SU-DHL-6 (cell line): ENCODE data around the gene DPH1.

Source experiments
- H2AFZ ChIP-seq: fragments of 200-600 bp; sonication (generic); 2 replicates; pipeline ENCODE4 v1.6.1; 2014; ENCODE audit warnings: low read depth, mild to moderate bottlenecking, moderate library complexity, mixed read lengths, antibody characterized with exemption, low read length; ENCODE audit not compliant: severe bottlenecking
- H3F3A ChIP-seq: fragments of 200-600 bp; shearing (Covaris generic); 2 replicates; pipeline ENCODE4 v1.6.0; 2016; ENCODE audit warnings: antibody characterized with exemption, mild to moderate bottlenecking; ENCODE audit not compliant: insufficient read depth
- H3K27ac ChIP-seq: fragments of 200-600 bp; sonication (generic); 2 replicates; pipeline ENCODE4 v1.5.1; 2016; ENCODE audit warnings: low read depth, mild to moderate bottlenecking, low read length, moderate library complexity, mixed read lengths
- H3K27me3 ChIP-seq: fragments of 200-600 bp; sonication (generic), shearing (Covaris generic); 2 replicates; pipeline ENCODE4 v1.6.0; 2014; ENCODE audit warnings: mild to moderate bottlenecking, low read length
- H3K36me3 ChIP-seq: fragments of 200-600 bp; sonication (generic); 2 replicates; pipeline ENCODE4 v1.6.1; 2014; ENCODE audit warnings: mild to moderate bottlenecking, low read length, mixed read lengths
- H3K4me2 ChIP-seq: fragments of 300-600, 200-600 bp; shearing (Covaris generic), sonication (generic); 2 replicates; pipeline ENCODE4 v1.6.0; 2014; ENCODE audit warnings: low read length, low read depth, mild to moderate bottlenecking; ENCODE audit not compliant: poor library complexity, severe bottlenecking
- H3K4me3 ChIP-seq: fragments of 200-600 bp; sonication (generic); 2 replicates; pipeline ENCODE4 v1.5.1; 2014; ENCODE audit warnings: antibody characterized with exemption, low read length, mild to moderate bottlenecking, mixed read lengths; ENCODE audit not compliant: insufficient read depth, poor library complexity, severe bottlenecking
- H3K79me2 ChIP-seq: fragments of 200-600 bp; sonication (generic); 2 replicates; pipeline ENCODE4 v1.6.1; 2014; ENCODE audit warnings: mild to moderate bottlenecking, low read length, moderate library complexity; ENCODE audit not compliant: insufficient read depth
- H3K9ac ChIP-seq: fragments of 200-600 bp; sonication (generic); 2 replicates; pipeline ENCODE4 v1.7.0; 2014; ENCODE audit warnings: mild to moderate bottlenecking, low read length
- H3K9me2 ChIP-seq: fragments of 200-600 bp; sonication (generic); replicated peaks from 2 replicates; pipeline ENCODE4 v1.6.1; 2014; ENCODE audit warnings: low read length; ENCODE audit not compliant: insufficient read depth
- H3K9me3 ChIP-seq: fragments of 200-600 bp; sonication (generic); 2 replicates; pipeline ENCODE4 v1.6.1; 2014; ENCODE audit warnings: low read length, mixed read lengths; ENCODE audit not compliant: insufficient read depth
- H4K20me1 ChIP-seq: fragments of 200-600 bp; sonication (generic); 2 replicates; pipeline ENCODE4 v1.6.1; 2014; ENCODE audit warnings: low read depth, mild to moderate bottlenecking, antibody characterized with exemption, low read length, moderate library complexity, mixed read lengths
- CTCF ChIP-seq: fragments of 200-600 bp; sonication (generic); IDR thresholded peaks from one replicate; pipeline ENCODE4 v1.5.1; 2017; ENCODE audit warnings: antibody characterized with exemption, mild to moderate bottlenecking, low read length, moderate library complexity; ENCODE audit not compliant: insufficient read depth, poor library complexity, severe bottlenecking
- EZH2phosphoT487 ChIP-seq: fragments of 200-600 bp; sonication (generic), shearing (Covaris generic); conservative IDR thresholded peaks from 2 replicates; pipeline ENCODE4 v1.6.1; 2018; ENCODE audit warnings: mild to moderate bottlenecking, antibody characterized with exemption, low read length, moderate library complexity, mixed read lengths

Gene DPH1

GRCh38 chr17:2054512-2055291 lies 24.7 kb downstream of the DPH1 start, which contains the start of gene HIC1:
Gene HIC1 (plus strand): TSS chr17:2055103. CDS start chr17:2056691, 1,588 bp downstream.
- peak within 1 kb of the TSS; percentile 74 for H3K4me2 ChIP-seq
- H3K27me3 ChIP-seq, result no peaks in the 10 kb centered on the region
- H3K4me3 ChIP-seq, result peak within 1 kb of the TSS; percentile 52
- no peaks in the 10 kb centered on the region for H4K20me1 ChIP-seq
- H3K79me2 ChIP-seq, result no peaks in the 10 kb centered on the region
- H3K9me3 ChIP-seq, result no peaks in the 10 kb centered on the region
- H2AFZ ChIP-seq, result peak within 1 kb of the TSS; percentile 61
- H3K9ac ChIP-seq, result peak within 1 kb of the TSS; percentile 45
- 0 out of 2 replicates have a peak, but pooled peaks cover 4% of the 10 kb centered on the region for H3F3A ChIP-seq
- no peak within 1 kb of the TSS for H3K27ac ChIP-seq
- no peaks in the 10 kb centered on the region for H3K36me3 ChIP-seq
- H3K9me2 ChIP-seq, result no peaks in the 10 kb centered on the region
- no peak for TF ChIP-seq EZH2phosphoT487
- TF ChIP-seq CTCF, result peak; percentile 77

- peak overlapping the region; percentile 45 for H3K9ac ChIP-seq
- H2AFZ ChIP-seq, result peak overlapping the region; percentile 61
- peak overlapping the region; percentile 74 for H3K4me2 ChIP-seq
- H4K20me1 ChIP-seq, result no peaks in the 10 kb centered on the region
- H3K27me3 ChIP-seq, result no peaks in the 10 kb centered on the region
- no peak overlapping the region for H3K27ac ChIP-seq
- H3K9me2 ChIP-seq, result no peaks in the 10 kb centered on the region
- H3K36me3 ChIP-seq, result no peaks in the 10 kb centered on the region
- no peaks in the 10 kb centered on the region for H3K79me2 ChIP-seq
- TF ChIP-seq EZH2phosphoT487 (peak; percentile 98), CTCF (no peak)
- H3K4me3 ChIP-seq, result peak overlapping the region; percentile 52
- H3F3A ChIP-seq, result 0 out of 2 replicates have a peak, but pooled peaks cover 4% of the 10 kb centered on the region
- H3K9me3 ChIP-seq, result no peaks in the 10 kb centered on the region
Observed at GRCh38 chr17:2055292-2056205, 25.6 kb downstream of the DPH1 start.

- no peaks in the 10 kb centered on the region for H3K79me2 ChIP-seq
- H3F3A ChIP-seq, result 0 out of 2 replicates have a peak, but pooled peaks cover 4% of the 10 kb centered on the region
- no peaks in the 10 kb centered on the region for H3K9me3 ChIP-seq
- H3K27me3 ChIP-seq, result no peaks in the 10 kb centered on the region
- no peak overlapping the region for H3K27ac ChIP-seq
- TF ChIP-seq CTCF (no peak), EZH2phosphoT487 (0 out of 2 replicates have a peak, but pooled peaks have one; percentile 45)
- H3K4me2 ChIP-seq, result no peak overlapping the region
- no peaks in the 10 kb centered on the region for H4K20me1 ChIP-seq
- no peak overlapping the region for H3K9ac ChIP-seq
- H3K4me3 ChIP-seq, result no peak overlapping the region
- H2AFZ ChIP-seq, result no peak overlapping the region
- H3K36me3 ChIP-seq, result no peaks in the 10 kb centered on the region
- no peaks in the 10 kb centered on the region for H3K9me2 ChIP-seq
Observed at GRCh38 chr17:2056206-2057174, 26.5 kb downstream of the DPH1 start.
